ENCODE measurements around the gene HTRA1.

Gene HTRA1

DNA sequence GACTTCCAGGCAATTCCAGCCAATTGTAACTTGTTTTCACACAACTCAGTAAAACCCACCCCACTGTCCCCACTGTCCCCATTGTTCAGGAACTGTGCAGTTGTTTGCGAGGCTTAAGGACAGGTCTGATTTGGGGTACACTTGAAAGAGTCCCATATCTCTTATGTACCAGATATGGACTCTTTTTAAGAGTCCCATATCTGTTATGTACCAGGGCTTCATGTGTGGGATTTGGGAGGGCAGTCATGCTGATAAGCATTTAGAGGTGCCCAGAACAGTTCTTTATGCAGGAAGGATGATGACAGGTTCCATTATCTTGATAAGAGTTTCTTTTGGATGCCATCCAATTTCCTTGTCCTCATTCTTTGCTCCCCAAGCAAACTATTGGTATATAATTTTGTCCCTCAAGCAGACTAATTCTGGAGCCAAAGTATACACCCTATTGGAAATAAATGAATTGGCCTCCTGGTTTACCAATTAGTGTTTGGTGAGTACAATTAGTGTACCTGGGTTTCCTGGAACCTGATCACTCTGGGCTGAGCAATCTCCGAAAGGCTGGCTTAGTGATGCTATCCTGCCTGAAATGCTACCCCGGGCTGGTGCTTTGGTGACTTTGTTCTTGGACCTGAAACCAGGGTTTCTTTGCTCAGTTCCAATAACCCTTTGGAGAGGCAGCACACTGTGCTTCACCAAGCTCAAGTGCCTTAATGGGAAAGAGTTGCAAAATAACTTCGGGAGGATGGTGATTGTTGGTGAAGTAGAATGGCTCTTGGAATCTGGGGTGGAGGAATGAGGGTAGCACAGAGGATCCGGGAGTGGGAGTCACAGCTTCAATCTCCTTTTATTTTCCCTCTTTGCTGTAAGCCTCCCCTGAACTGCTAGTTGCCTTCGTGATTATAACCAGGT, 93.0 kb downstream of the HTRA1 start:
- no peak for DNase-seq (ENCODE audit: low read depth in 2 of 2)

DNA sequence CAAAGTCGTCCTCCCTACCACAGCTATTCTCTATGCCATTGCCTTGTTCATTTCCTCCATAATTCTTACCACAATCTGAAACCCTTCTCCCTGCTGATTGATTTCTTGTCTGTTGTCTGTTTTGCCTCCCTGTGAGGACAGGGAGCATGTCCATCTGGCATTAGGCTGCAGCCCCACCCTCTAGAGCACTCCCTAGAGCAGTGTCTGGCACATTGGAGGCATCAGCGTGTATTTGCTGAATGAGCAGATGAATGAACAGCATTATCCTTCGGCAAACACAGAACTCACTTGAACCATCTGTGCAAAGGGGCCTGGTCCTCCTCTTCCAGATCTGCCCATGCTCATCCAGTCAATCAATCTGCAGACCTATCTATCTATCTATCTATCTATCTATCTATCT, 94.1 kb downstream of the HTRA1 start:
- DNase-seq (ENCODE audit: low read depth in 2 of 2) = no peak

DNA sequence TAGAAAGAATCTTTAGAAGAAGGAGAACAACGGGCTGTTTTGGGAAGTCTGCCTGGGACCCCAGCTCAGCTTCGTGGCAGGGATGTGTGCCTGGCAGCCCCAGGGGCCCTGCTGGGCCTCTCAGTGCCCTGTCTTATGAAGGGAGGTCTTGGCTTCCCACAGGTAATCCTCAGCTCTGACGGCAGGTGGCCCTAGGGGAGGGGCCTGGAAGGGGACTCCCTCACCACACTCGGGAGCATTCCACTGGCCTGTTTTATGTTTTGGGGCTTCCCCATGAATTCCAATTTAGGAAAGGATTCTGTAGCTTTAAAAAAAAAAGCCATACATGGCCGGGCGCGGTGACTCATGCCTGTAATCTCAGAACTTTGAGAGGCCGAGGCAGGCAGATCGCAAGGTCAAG, 96.2 kb downstream of the HTRA1 start:
- DNase-seq (ENCODE audit: low read depth in 2 of 2) = no peak

DNA sequence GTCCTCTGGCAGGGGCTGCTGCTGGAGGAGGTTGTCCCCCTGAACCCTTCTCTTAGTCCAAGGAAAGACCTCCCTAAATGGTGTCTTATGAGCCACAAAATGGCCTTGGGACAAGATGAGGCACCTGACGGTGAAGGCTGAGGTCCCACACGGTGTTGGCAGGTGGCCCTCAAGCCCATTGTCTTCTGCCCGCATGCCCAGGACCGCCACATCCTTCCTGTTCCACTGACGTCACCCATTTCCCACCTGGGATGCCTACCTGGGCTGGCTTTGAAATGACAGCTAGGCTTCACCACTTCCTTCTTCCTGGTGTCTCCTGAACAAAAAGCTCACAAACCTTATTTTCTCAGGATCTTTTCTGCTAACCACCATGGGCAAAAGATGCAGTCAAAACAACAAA, 97.1 kb downstream of the HTRA1 start:
- DNase-seq (ENCODE audit: low read depth in 2 of 2) = no peak

DNA sequence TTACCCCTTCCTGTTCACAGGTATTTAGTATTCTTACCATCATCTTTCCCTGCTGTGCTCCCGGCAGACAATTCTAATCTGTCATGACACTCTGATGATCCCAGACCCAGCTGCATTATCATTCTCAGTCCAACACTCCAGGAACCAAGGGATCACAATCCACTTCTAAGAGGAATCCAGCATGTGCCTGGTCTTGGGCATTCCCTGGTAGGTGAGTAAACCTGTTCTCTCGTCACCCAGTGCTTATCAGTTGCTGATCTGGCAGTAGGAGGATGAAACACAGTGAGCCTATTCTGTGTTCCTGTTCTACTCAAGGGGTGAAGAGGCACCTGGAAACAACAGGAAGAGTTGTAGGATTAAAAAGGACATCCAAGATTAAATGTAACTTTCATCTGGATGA, 97.9 kb downstream of the HTRA1 start:
- no peak for DNase-seq (ENCODE audit: low read depth in 2 of 2)

DNA sequence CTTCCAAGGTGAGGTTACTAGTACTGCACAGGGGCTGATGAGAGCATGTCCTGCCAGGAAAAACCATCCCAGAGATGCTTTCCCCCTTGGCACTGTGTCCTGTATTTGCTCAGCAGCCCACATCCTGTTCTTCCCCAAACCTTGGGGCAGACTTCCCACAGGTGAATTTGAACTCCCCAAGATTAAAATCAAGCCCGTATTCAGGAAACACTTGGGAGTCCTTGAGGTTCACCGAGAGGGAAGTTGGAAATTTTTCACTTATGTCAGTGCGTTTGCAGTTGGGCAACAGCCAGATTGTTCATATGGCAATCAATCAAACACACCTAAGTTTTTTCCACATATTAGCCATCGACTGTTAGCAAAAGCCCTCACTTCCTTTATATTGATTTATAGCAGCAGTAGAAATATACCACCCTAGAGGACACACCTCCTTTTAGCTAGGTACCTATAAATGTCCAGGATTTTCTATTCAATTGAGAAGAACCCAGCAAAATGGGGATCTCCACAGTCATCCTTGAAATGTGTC, 99.0 kb downstream of the HTRA1 start, which contains the start of gene DMBT1:
Gene DMBT1 (plus strand): TSS at position 476 of the 526 bp plus-strand sequence. CDS start 17 bp downstream, at position 493.
- DNase-seq (ENCODE audit: low read depth in 2 of 2) = no peak

DNA sequence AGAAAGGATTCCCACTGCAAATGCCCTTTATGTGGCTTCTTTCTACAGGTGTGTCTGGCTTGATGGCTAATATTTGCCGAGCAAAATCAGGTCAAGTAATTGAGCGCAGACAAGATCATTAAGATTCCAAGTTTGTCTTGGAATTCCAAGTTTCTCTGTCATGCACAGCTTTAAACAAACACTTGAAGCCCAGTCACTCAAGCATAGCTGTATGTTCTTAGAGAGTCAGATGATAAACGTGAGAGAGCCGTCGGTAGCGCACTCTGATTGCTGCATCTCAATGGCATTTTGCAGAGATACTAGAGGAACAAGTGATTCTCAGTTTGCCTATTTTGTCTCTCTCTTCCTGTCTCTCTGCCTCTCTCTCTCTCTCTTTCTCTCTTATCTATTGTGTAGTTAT, 99.9 kb downstream of the HTRA1 start:
- no peak for DNase-seq (ENCODE audit: low read depth in 2 of 2)

DNA sequence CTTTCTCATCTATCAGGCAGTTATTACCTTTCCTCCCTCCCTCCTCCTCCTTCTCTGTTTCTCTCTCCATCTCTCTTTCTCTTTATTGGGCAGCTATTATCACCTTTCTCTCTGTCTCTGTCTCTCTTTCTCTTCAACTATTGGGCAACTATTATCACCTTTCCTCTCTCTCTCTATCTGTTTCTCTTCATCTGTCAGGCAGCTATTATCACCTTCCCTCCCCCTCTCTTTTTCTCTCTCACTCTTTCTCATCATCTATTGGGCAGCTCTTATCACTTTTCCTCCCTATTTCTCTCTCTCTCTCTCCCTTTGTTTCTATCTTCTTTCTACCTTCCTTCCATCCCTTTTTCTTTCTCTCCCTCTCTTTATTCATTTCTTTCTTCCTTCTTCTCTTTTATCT, 100.4 kb downstream of the HTRA1 start:
- DNase-seq (ENCODE audit: low read depth in 2 of 2) = no peak

Measured in stimulated activated CD4-positive, alpha-beta T cell treated with anti-CD3 and anti-CD28 coated beads, Interleukin-1b, Interleukin-23, amount 100 ng/mL, for 1 hour (primary cell).